IgD-negative memory B cell (primary cell): ENCODE measurements around the gene SLAMF7. TPM values are rescaled to one million over a fixed set of nuclear protein-coding genes. Genes with fewer than 3 reads are reported as not detected.

Experiments
- polyA plus RNA-seq: library from polyadenylated mRNA; unstranded; fragments of 300-500 nt; fragmentation: Illumina TruSeq; gene quantifications from one replicate; pipeline ENCODE4 v1.2.3, GENCODE V29; 2021

The SLAMF7 gene
- polyA plus RNA-seq, 1 donor from 2014 or later: 26.8 TPM

Other genes starting within 250 kb of the SLAMF7 start
- gene SLAMF6, start 216.0 kb upstream of the SLAMF7 start, polyA plus RNA-seq: 109 TPM
- 8.7 TPM for gene CD84, start 159.8 kb upstream of the SLAMF7 start, polyA plus RNA-seq
- 17.2 TPM for gene SLAMF1, start 92.2 kb upstream of the SLAMF7 start, polyA plus RNA-seq
- 129 TPM for gene CD48, start 27.4 kb upstream of the SLAMF7 start, polyA plus RNA-seq
- gene LY9, start 56.9 kb downstream of the SLAMF7 start, polyA plus RNA-seq: 158 TPM
- gene CD244, start 123.6 kb downstream of the SLAMF7 start, polyA plus RNA-seq: 1.6 TPM
- gene ITLN1, start 145.9 kb downstream of the SLAMF7 start, polyA plus RNA-seq: not detected
- gene ITLN2, start 215.6 kb downstream of the SLAMF7 start, polyA plus RNA-seq: not detected